SK-N-SH (cell line): ENCODE measurements around the gene TTF2.

Experiments
- CHD2 ChIP-seq: fragments of 150-350 bp; IDR thresholded peaks from 2 replicates; pipeline ENCODE4 v1.6.1; 2018; ENCODE audit warnings: low read length; ENCODE audit not compliant: partially characterized antibody
- CTCF ChIP-seq: fragments of 200-600 bp; sonication (generic); IDR thresholded peaks from 2 replicates; pipeline ENCODE4 v1.6.1; 2017; ENCODE audit warnings: antibody characterized with exemption, mild to moderate bottlenecking, moderate library complexity
- ELF1 ChIP-seq: IDR thresholded peaks from 2 replicates; pipeline ENCODE4 v1.4.0; 2012
- EP300 ChIP-seq, 2 experiments: IDR thresholded peaks; 2 replicates each; pipeline versions ENCODE4 v1.4.0 to v1.6.1; 2012; ENCODE audit warnings: borderline replicate concordance in 1 of 2, low read depth in 1 of 2, low read length in 1 of 2
- EZH2phosphoT487 ChIP-seq: fragments of 200-600 bp; sonication (generic); IDR thresholded peaks from 2 replicates; pipeline ENCODE4 v1.6.1; 2017; ENCODE audit warnings: low read depth, mixed run types, mild to moderate bottlenecking, antibody characterized with exemption, moderate library complexity, borderline replicate concordance
- GATA2 ChIP-seq: sonication (generic); formaldehyde crosslinking; IDR thresholded peaks from 2 replicates; pipeline ENCODE4 v1.5.0; 2020; ENCODE audit warnings: mild to moderate bottlenecking, missing genetic modification reagents
- MAX ChIP-seq: IDR thresholded peaks from 2 replicates; pipeline ENCODE4 v1.4.0; 2012; ENCODE audit warnings: low read depth
- MXI1 ChIP-seq: IDR thresholded peaks from 2 replicates; pipeline ENCODE4 v1.6.1; 2012; ENCODE audit warnings: mild to moderate bottlenecking, low read depth, low read length, improper control_type of control experiment
- POLR2AphosphoS5 ChIP-seq: IDR thresholded peaks from 2 replicates; pipeline ENCODE4 v1.6.1; 2012; ENCODE audit warnings: low read depth, low read length
- REST ChIP-seq: IDR thresholded peaks from 2 replicates; pipeline ENCODE4 v1.6.1; 2012; ENCODE audit warnings: mild to moderate bottlenecking, low read depth, low read length, moderate library complexity
- SIN3A ChIP-seq: IDR thresholded peaks from 2 replicates; pipeline ENCODE4 v1.6.1; 2012; ENCODE audit warnings: low read depth, mild to moderate bottlenecking, low read length, moderate library complexity, borderline replicate concordance
- YY1 ChIP-seq: IDR thresholded peaks from 2 replicates; pipeline ENCODE4 v1.4.0; 2012; ENCODE audit warnings: low read depth, mild to moderate bottlenecking
- ZBTB33 ChIP-seq: IDR thresholded peaks from 2 replicates; pipeline ENCODE4 v1.4.0; 2012; ENCODE audit warnings: low read depth, borderline replicate concordance

GRCh38 chr1:117143871-117144270 is 83.7 kb downstream of the TTF2 start:
- no peak for TF ChIP-seq GATA2
- peak in 1 of 2 experiments; percentile 40; a peak in 1 of 4 replicates for TF ChIP-seq EP300 (IDR thresholded peaks at IDR 0.05; ENCODE audit: borderline replicate concordance in 1 of 2, low read depth in 1 of 2, low read length in 1 of 2)
- TF ChIP-seq POLR2AphosphoS5: no peak
- no peak for TF ChIP-seq YY1
- TF ChIP-seq CTCF: no peak
- no peak for TF ChIP-seq SIN3A
- no peak for TF ChIP-seq MXI1
- no peak for TF ChIP-seq EZH2phosphoT487
- no peak for TF ChIP-seq ELF1
- no peak for TF ChIP-seq REST
- TF ChIP-seq MAX: no peak
- TF ChIP-seq CHD2: no peak
- no peak for TF ChIP-seq ZBTB33
